Activated gamma-delta T cell treated with Interleukin-2 at 50 U/mL for 16 hours (primary cell): ENCODE measurements around the gene GPR132.
"Not testable (repeated sequence)": the region's sequence is repeated elsewhere in the genome, so short reads cannot be mapped to it uniquely, and the experiment has no call there.

ENCODE experiments used
- DNase-seq: peaks from one replicate; pipeline ENCODE4 v3.0.0-alpha.2; 2020

Gene GPR132

GRCh38 chr14:105059035-105059924 is 6.0 kb downstream of the GPR132 start:
- DNase-seq = no peak

GRCh38 chr14:105058521-105059034 is 6.7 kb downstream of the GPR132 start:
- DNase-seq = no peak

DNA sequence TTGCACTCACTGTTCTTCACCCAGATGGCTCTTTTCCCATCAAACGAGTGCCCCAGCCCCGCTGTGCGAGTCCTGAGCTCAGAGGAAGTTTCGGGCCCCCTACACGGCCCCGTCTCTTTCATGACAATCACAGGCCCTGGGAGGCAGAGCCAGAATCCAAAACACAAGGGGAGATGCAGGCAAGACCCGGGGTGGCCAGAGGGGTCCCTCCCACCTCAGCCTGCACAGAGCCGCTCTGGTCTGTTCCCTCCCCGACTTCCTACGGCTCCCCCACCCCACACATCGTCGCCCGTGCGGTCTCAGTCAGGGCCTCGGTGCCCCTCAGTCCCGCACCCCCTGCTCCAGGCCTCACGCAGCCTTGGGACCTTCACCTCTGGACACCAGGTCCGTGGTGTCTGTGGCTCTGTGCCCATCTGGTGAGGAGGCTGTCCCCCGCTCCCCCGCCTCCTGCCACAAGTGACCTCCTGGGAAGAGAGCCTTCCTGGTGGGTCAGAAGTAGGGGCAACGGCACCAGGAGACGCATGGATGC is 8.9 kb downstream of the GPR132 start:
- DNase-seq = no peak

DNA sequence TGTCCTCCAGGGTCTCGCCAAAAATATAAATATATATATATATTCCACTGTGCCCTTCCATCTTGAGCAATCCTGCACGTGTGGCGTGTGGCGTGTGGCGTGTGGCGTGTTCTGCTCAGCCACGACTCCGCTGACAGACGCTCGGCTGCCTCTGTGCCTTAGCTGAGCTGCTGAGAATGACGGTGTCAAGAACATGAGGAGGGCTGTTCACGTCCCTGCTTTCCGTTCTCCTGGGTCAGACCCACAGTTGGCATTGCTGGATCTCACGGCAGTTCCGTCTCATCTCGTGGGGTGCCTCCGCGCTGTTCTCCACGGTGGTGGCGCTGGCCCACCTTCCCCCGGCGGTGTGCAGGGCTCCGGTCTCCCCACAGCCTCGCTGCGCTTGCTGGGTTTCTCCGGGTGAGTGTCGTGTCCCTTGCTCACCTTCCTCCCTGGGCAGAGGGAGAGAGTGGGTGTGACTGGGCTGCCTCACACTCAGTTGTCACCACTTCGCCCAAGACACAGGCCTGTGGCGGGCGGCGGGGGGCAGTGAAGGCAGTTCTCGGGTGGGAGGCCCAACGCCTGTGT is 9.4 kb downstream of the GPR132 start:
- no peak for DNase-seq

DNA sequence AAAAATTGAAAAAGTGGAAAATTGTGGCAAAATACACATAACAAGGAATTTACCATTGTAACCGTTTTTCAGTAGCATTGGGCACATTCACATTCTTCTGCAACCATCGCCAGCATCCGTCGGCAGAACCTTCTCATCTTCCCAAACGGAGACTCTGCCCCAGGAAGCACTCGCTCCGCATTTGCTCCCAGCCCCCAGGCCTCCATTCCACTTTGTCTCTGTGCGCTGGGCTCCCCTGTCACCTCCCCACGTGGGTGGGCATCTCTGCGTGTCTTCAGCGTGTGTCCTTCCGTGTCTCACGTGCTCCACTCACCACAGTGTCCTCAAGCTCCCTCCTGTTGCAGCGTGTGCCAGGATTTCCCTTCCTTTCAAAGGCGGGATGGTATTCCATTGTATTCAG is 9.9 kb downstream of the GPR132 start:
- no peak for DNase-seq

GRCh38 chr14:105053996-105054395 is 11.2 kb downstream of the GPR132 start:
- DNase-seq = no peak

GRCh38 chr14:105053421-105053820 is 11.8 kb downstream of the GPR132 start:
- no peak for DNase-seq

DNA sequence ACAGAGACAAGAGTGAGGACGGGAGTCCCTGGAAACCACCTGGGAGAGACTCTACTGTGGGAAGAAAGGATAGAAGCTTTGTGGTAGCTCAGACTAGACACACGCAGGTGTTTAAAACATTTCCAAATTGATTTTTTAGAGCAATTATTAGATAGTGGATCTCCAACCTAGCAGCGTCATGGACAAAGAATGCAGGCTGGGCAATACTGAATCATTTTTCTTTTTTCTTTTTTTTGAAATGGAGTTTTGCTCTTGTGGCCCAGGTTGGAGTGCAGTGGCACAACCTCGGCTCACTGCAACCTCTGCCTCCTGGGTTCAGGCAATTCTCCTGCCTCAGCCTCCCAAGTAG is 13.1 kb downstream of the GPR132 start:
- no peak for DNase-seq

DNA sequence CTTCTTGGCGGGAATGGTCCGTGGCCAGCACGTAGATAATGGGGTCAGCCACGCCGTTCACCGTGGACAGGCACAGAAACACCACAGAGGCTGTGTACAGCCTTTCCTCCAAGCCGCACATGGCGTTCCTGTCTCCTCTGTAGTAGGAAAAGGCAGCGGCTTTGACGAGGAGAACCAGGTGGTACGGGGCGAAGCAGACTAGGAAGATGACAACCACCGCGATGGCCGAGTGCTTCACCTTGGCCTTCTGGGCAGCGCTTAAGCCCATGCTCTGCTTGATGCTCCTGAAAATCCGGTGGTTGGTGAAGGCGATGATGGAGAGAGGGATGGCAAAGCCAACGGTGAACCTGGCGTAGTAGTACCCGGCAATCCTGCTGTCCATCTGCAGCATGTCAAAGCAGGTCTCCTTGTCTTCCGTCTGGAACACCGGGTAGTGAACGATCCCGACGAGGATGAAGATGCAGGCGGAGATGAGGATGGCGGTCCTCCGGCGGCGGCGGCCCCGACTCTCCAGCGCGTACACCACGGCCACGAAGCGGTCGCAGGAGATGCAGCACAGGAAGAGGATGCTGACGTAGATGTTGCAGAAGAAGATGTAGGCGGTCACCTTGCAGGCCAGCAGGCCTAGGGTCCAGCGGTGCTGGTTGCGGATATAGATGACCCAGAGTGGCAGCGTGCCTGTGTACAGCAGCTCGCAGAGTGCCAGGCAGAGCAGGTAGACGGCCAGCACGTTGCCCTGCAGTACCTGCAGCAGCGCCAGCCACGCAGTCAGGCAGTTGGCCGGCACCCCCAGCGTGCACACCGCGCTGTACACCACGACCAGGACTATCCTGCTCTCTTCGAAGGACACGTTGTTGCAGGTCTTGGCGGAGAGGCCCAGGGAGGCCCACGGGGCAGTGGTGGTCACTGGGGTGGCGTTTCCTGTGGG is 13.8 kb downstream of the GPR132 start:
- no peak for DNase-seq

GRCh38 chr14:105050551-105050897 is 14.7 kb downstream of the GPR132 start:
- no peak for DNase-seq

DNA sequence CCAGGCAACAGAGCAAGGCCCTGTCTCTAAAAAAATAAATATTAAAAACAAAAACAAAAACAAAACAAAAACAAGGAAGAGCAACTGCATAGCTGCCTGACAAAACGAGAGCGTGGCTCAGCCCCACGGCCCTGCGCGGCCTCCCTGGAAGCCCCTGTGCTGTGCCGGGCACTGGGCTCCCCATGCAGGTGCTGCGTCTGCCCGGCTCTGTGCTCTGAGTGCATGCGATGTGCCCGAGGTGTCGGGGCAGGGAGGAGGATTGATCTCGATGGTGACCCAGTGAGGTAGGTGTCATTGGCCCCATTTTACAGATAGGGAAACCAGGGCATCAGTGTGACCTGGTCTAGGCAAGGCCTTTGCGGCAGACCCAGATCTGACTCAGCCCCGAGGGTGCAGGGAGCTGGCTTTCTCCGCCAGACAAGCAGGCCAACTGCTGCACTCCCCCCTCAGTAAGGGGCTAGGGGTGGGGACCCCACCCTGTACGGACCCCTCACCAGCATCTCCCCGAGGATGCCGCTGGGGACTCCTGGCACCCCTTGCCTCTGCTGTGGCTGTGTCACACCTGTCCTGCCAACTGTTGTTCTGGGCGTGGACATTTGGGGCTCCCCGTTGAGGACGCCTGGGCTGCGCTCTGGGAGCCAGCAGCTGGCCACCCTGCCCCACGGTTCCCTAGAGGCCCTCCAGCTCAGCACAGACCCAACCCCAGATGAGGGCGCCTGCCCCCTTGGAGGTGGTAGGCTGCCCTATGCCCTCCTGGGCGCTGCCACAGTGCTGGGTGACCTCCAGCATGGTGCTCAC is 15.3 kb downstream of the GPR132 start:
- DNase-seq = no peak

- no peak for DNase-seq
These were observed 17.8 kb downstream of the GPR132 start for GRCh38 chr14:105047283-105048016.

GRCh38 chr14:105046891-105047282 is 18.3 kb downstream of the GPR132 start:
- no peak for DNase-seq

GRCh38 chr14:105045710-105046326 is 19.4 kb downstream of the GPR132 start:
- peak; percentile 95 for DNase-seq

DNA sequence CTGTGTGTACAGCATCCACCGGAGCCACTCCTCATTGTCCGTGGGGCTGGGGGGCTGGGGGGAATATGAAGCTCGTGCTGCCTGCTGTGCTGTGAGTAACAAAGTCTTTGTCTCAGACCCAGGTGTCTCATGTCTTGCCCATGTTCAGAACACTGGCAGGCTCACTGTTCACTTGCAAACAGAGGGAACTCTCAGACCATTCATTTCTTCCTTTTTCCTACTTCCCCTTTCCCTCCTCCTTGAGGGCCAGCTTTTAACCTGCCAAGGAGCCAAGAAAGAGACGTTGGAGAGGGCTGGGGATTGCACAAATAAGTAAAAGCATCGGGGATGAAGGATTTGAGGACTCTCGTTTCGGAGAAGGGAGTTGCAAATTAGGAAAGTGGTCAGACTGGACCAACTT is 21.6 kb downstream of the GPR132 start:
- DNase-seq = no peak

GRCh38 chr14:105042813-105043212 is 22.4 kb downstream of the GPR132 start:
- DNase-seq = no peak

- no peak for DNase-seq
These were observed 23.1 kb downstream of the GPR132 start for GRCh38 chr14:105041841-105042765.

DNA sequence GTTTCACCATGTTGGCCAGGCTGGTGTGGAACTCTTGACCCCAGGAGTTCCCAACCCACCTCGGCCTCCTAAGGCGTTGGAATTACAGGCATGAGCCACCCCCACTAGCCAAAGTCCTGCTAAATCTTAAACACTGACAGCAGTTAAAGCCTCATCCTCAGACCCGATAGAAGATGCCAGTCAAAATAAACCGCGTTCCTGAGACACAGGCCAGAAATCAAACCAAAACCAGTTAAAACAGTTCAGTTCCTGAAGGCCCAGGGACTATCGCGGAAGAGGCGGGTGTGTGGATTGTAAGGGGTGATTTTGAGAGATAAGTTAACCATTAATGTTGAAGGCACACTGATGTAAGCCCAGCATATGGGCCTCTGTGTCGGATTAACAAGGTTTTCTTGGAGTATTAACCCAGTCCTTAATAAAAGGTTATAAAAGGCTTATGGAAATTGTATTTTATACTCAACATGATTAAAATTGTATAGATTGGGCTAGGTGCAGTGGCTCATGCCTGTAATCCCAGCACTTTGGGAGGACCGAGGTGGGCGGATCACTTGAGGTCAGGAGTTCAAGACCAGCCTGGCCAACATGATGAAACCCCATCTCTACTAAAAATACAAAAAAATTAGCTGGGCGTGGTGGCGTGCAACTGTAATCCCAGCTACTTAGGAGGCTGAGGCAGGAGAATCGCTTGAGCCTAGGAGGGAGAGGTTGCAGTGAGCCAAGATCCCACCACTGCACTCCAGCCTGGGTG is 25.6 kb downstream of the GPR132 start:
- no peak for DNase-seq

- DNase-seq = not testable (repeated sequence)
These were observed 29.6 kb downstream of the GPR132 start for GRCh38 chr14:105035616-105036015.
